Mesendoderm (in vitro differentiated cells): ENCODE data around the gene RCE1.
A peak's percentile ranks its signal among the peaks of the same experiment; 100 is the strongest.

ENCODE experiments used
- DNase-seq: peaks from one replicate; pipeline ENCODE4 v3.0.0; 2013
- H2AK5ac ChIP-seq: 2 replicates; pipeline ENCODE4 v1.6.1; 2013; ENCODE audit warnings: low read length, inconsistent platforms
- H2BK120ac ChIP-seq: 2 replicates; pipeline ENCODE4 v1.6.1; 2013; ENCODE audit warnings: low read depth, mild to moderate bottlenecking, low read length, moderate library complexity, mixed read lengths
- H2BK15ac ChIP-seq: replicated peaks from 2 replicates; pipeline ENCODE4 v1.6.1; 2013; ENCODE audit warnings: low read depth, mild to moderate bottlenecking, moderate library complexity
- H2BK5ac ChIP-seq: 2 replicates; pipeline ENCODE4 v1.6.1; 2013; ENCODE audit warnings: low read length, inconsistent platforms
- H3K18ac ChIP-seq: 2 replicates; pipeline ENCODE4 v1.6.1; 2013; ENCODE audit warnings: mild to moderate bottlenecking, low read length, mixed read lengths
- H3K23ac ChIP-seq: one replicate; pipeline ENCODE4 v1.6.1; 2013; ENCODE audit warnings: low read length
- H3K27ac ChIP-seq: 2 replicates; pipeline ENCODE4 v1.5.1; 2013; ENCODE audit warnings: low read depth, mild to moderate bottlenecking, inconsistent platforms, low read length, moderate library complexity
- H3K27me3 ChIP-seq: 2 replicates; pipeline ENCODE4 v1.6.1; 2013; ENCODE audit warnings: low read length, control low read depth, mild to moderate bottlenecking, inconsistent platforms; ENCODE audit not compliant: insufficient read depth, poor library complexity
- H3K36me3 ChIP-seq: 2 replicates; pipeline ENCODE4 v1.6.1; 2013; ENCODE audit warnings: low read length, inconsistent platforms; ENCODE audit not compliant: control insufficient read depth, insufficient read depth
- H3K4ac ChIP-seq: one replicate; pipeline ENCODE4 v1.6.1; 2013; ENCODE audit warnings: low read depth, mild to moderate bottlenecking, low read length, moderate library complexity
- H3K4me1 ChIP-seq: 2 replicates; pipeline ENCODE4 v1.6.1; 2013; ENCODE audit warnings: low read depth, low read length, inconsistent platforms; ENCODE audit not compliant: control insufficient read depth
- H3K4me2 ChIP-seq: 2 replicates; pipeline ENCODE4 v1.6.1; 2013; ENCODE audit warnings: low read length
- H3K4me3 ChIP-seq: 2 replicates; pipeline ENCODE4 v1.5.1; 2013; ENCODE audit warnings: mild to moderate bottlenecking, low read length
- H3K56ac ChIP-seq: one replicate; pipeline ENCODE4 v1.6.1; 2013; ENCODE audit warnings: low read length
- H3K79me1 ChIP-seq: 2 replicates; pipeline ENCODE4 v1.6.1; 2013; ENCODE audit warnings: low read length, inconsistent platforms
- H3K79me2 ChIP-seq: 2 replicates; pipeline ENCODE4 v1.6.1; 2013; ENCODE audit warnings: mild to moderate bottlenecking, low read length; ENCODE audit not compliant: control insufficient read depth, insufficient read depth
- H3K9ac ChIP-seq: 2 replicates; pipeline ENCODE4 v1.6.1; 2013; ENCODE audit warnings: low read length, inconsistent platforms
- H4K5ac ChIP-seq: one replicate; pipeline ENCODE4 v1.6.1; 2013; ENCODE audit warnings: low read length
- H4K8ac ChIP-seq: one replicate; pipeline ENCODE4 v1.6.1; 2013; ENCODE audit warnings: low read depth, mild to moderate bottlenecking, control low read depth, low read length, moderate library complexity
- WGBS: extraction: QIAGEN DNeasy Blood & Tissue Kit; methylation state at CpG from one replicate; pipeline ENCODE4 v1.1.7; 2013; ENCODE audit warnings: low lambda C conversion rate, missing lambda C conversion rate; ENCODE audit not compliant: insufficient coverage; ENCODE audit errors: extremely low coverage; 5-methylcytosine and 5-hydroxymethylcytosine counted together

RCE1 gene

DNA sequence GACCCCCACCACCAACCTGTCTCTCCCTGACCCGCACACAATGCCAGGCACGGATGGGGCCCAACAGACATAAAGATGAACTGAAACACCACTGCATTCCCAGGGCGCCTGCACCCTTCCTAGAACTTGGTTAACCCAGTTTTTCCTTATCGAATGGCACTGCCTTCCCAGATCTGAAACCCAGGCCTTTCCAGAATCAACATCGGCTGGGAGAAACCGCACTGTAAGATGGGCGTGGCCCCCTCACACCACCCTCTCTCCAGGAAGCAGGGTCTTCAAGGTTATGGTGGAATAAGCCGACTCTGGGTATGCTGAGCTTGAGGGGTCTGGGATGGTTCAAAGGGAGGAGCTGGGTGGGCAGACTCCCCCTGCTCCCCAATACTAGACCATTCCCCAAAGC lies 36.8 kb downstream of the RCE1 start:
- no peak overlapping the region for H3K56ac ChIP-seq
- no peak overlapping the region for H3K18ac ChIP-seq
- H3K27me3 ChIP-seq, result no peaks in the 10 kb centered on the region
- no peak overlapping the region for H2BK120ac ChIP-seq
- no peak for DNase-seq
- H4K8ac ChIP-seq, result no peak overlapping the region
- no peak overlapping the region for H3K27ac ChIP-seq
- WGBS, result no CpG with 5 or more reads among the region's 8 CpGs
- no peak overlapping the region for H2BK15ac ChIP-seq
- no peak overlapping the region for H3K4me3 ChIP-seq
- no peaks in the 10 kb centered on the region for H3K79me1 ChIP-seq
- H3K36me3 ChIP-seq, result no peaks in the 10 kb centered on the region
- H3K4ac ChIP-seq, result no peak overlapping the region
- no peak overlapping the region for H3K23ac ChIP-seq
- H3K4me1 ChIP-seq, result no peaks in the 10 kb centered on the region
- H4K5ac ChIP-seq, result no peak overlapping the region
- H2AK5ac ChIP-seq, result no peak overlapping the region
- H2BK5ac ChIP-seq, result no peak overlapping the region
- no peaks in the 10 kb centered on the region for H3K79me2 ChIP-seq
- H3K4me2 ChIP-seq, result no peak overlapping the region
- H3K9ac ChIP-seq, result no peak overlapping the region

DNA sequence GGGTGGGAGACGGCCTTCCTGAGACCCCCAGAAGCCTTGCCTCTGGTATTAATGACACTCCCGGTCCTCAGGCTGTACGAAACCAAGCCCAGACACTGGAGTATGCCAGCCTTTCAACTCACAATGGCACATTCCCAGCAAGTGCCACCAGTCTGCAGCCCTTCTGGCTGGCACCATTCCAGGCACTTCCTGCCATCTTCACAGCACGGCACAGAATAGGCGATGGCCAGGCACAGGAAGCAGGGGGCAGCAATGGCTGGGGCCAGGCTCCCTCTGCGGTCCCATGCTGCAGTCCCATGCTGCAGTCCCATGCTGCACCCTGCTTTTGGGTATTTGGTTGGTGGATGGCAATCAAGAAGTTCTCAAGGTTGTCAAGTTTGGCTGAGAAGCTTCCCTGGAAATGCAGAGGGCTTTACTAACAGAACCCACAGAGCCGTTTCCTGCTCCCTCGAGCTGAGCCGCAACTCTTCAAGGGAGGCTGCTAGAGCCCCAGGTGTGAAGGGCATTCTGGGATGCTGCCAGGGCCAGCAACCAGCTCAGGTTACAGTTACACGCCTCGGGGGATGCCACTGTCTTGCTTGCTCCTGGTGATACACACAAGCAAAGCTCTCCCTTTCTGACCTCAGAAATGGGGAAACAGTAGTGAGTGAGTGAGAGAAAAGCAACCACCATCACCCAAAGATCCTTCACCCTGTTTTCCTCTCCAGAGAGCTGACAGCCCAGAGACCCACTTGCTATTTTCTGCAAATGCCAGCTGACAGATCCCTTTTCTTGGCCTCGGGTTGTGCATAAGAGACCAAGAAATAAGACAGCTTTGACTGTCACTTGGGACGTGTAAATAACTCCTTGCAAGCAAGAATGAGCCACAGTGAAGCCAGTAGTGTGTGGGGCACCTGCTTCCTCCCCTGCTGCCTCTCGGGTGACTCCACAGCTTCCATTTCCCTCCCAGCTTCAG lies 37.5 kb downstream of the RCE1 start:
- H3K9ac ChIP-seq, result no peak overlapping the region
- no peaks in the 10 kb centered on the region for H3K27me3 ChIP-seq
- H3K18ac ChIP-seq, result no peak overlapping the region
- no peaks in the 10 kb centered on the region for H3K36me3 ChIP-seq
- H3K4me2 ChIP-seq, result no peak overlapping the region
- no peak overlapping the region for H4K8ac ChIP-seq
- no peak overlapping the region for H2BK5ac ChIP-seq
- H2BK15ac ChIP-seq, result no peak overlapping the region
- no CpG with 5 or more reads among the region's 14 CpGs for WGBS
- no peak overlapping the region for H3K56ac ChIP-seq
- no peaks in the 10 kb centered on the region for H3K79me2 ChIP-seq
- H3K27ac ChIP-seq, result no peak overlapping the region
- no peak overlapping the region for H4K5ac ChIP-seq
- no peak overlapping the region for H3K4ac ChIP-seq
- H3K4me3 ChIP-seq, result no peak overlapping the region
- H3K23ac ChIP-seq, result no peak overlapping the region
- no peaks in the 10 kb centered on the region for H3K79me1 ChIP-seq
- no peaks in the 10 kb centered on the region for H3K4me1 ChIP-seq
- peak; percentile 50 for DNase-seq
- no peak overlapping the region for H2AK5ac ChIP-seq
- no peak overlapping the region for H2BK120ac ChIP-seq

DNA sequence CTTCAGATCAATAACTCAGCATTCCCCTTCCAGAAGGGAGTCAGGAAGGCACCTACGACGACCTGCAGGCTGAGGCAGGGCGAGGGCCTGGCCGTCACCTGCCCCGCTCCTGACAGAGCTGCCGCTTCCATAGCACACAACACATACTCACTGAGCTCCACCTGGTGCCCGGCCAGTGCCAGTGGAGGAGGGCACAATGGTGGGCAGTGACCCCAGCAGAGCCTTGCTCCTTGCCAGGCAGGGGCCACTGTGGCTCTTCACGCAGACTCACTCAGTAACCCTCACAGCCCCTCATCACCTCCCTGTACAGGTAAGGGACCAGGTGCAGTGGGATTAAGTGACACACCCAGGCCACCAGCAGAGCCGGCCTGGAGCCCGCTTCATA lies 38.2 kb downstream of the RCE1 start:
- Histone ChIP-seq H2BK5ac (no peak overlapping the region), H3K27me3 (no peaks in the 10 kb centered on the region), H3K4ac (no peak overlapping the region), H3K79me2 (no peaks in the 10 kb centered on the region), H2BK15ac (no peak overlapping the region), H3K4me2 (no peak overlapping the region), H3K4me1 (no peaks in the 10 kb centered on the region), H3K18ac (no peak overlapping the region), H2AK5ac (no peak overlapping the region), H3K23ac (no peak overlapping the region), H3K56ac (no peak overlapping the region), H3K79me1 (no peaks in the 10 kb centered on the region), H2BK120ac (no peak overlapping the region), H3K27ac (no peak overlapping the region), H4K8ac (no peak overlapping the region), H3K9ac (no peak overlapping the region), H3K36me3 (no peaks in the 10 kb centered on the region), H4K5ac (no peak overlapping the region), H3K4me3 (no peak overlapping the region)
- no CpG with 5 or more reads among the region's 10 CpGs for WGBS
- no peak for DNase-seq

DNA sequence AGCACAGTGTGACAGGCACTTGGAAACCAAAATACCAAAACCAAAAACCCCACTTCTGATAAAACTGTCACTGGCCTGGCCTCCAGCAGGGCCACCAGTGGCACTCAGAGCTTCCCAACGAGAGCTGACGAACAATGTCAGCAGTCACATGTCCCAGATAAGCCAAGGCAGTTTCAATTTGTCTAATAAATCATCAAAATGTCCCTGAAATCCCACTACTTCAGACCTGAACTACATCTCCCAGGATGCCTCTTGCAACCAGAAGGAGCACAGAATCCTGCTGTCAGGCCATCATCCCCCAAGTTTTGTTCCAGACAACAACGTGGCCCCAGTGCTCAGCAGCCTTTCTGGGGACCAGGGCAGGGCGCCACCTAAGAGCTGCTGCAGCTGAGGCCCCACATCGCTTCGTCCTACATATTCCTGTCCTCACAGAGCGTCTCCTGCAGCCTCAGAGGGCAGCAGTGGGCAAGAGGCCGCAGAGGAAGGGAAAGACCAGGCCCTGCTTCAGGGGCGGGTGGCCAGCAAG lies 38.7 kb downstream of the RCE1 start:
- Histone ChIP-seq H3K9ac (no peak overlapping the region), H2BK120ac (no peak overlapping the region), H3K79me2 (no peaks in the 10 kb centered on the region), H2AK5ac (no peak overlapping the region), H3K56ac (no peak overlapping the region), H3K4ac (peak overlapping the region; percentile 0), H3K27me3 (no peaks in the 10 kb centered on the region), H2BK5ac (no peak overlapping the region), H3K27ac (no peak overlapping the region), H3K23ac (no peak overlapping the region), H3K4me2 (no peak overlapping the region), H4K8ac (no peak overlapping the region), H3K18ac (no peak overlapping the region), H3K79me1 (no peaks in the 10 kb centered on the region), H2BK15ac (no peak overlapping the region), H3K4me3 (no peak overlapping the region), H3K4me1 (no peaks in the 10 kb centered on the region), H3K36me3 (no peaks in the 10 kb centered on the region), H4K5ac (no peak overlapping the region)
- WGBS, result no CpG with 5 or more reads among the region's 9 CpGs
- DNase-seq, result no peak

DNA sequence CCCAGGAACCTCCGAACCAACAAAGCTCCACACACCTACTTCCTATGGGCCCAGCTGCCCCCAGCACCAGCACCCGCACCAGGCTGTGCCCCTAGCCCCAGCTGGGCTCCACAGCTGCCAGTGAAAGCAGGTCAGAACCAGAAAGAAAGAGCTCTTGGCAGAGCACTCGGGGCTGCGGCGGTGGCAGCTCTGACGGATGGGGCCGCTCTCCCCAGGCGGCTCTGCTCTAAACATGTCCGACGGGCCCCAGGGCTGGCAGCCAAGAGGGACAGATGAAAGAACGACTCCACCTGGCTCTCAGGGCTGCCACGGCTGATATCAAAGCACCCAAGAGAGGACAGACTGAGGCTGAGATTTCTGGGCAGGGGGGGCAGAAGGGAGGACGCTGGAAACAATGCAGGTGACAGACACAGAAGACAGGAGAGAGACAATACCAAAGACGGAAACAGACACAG lies 39.3 kb downstream of the RCE1 start:
- no peak for DNase-seq
- Histone ChIP-seq H3K9ac (no peak overlapping the region), H3K36me3 (no peaks in the 10 kb centered on the region), H2BK5ac (no peak overlapping the region), H2BK15ac (no peak overlapping the region), H3K4me2 (no peak overlapping the region), H3K18ac (no peak overlapping the region), H3K79me2 (no peaks in the 10 kb centered on the region), H2AK5ac (no peak overlapping the region), H3K79me1 (no peaks in the 10 kb centered on the region), H3K56ac (peak overlapping the region; percentile 39), H3K4me3 (no peak overlapping the region), H3K23ac (no peak overlapping the region), H2BK120ac (no peak overlapping the region), H4K8ac (no peak overlapping the region), H3K27me3 (no peaks in the 10 kb centered on the region), H3K4ac (no peak overlapping the region), H3K4me1 (no peaks in the 10 kb centered on the region), H3K27ac (no peak overlapping the region), H4K5ac (no peak overlapping the region)
- WGBS, result no CpG with 5 or more reads among the region's 14 CpGs
